Stimulated activated CD4-positive, alpha-beta T cell treated with anti-CD3 and anti-CD28 coated beads, Interleukin-4, amount 100 ng/mL, for 4 hours (primary cell): ENCODE results near the gene ZNF382.
"Not testable (repeated sequence)": the region's sequence is repeated elsewhere in the genome, so short reads cannot be mapped to it uniquely, and the experiment has no call there.

ENCODE experiments used
- DNase-seq, 2 experiments: peaks; one replicate each; pipeline ENCODE4 v3.0.0-alpha.2; 2020

ZNF382 gene

DNA sequence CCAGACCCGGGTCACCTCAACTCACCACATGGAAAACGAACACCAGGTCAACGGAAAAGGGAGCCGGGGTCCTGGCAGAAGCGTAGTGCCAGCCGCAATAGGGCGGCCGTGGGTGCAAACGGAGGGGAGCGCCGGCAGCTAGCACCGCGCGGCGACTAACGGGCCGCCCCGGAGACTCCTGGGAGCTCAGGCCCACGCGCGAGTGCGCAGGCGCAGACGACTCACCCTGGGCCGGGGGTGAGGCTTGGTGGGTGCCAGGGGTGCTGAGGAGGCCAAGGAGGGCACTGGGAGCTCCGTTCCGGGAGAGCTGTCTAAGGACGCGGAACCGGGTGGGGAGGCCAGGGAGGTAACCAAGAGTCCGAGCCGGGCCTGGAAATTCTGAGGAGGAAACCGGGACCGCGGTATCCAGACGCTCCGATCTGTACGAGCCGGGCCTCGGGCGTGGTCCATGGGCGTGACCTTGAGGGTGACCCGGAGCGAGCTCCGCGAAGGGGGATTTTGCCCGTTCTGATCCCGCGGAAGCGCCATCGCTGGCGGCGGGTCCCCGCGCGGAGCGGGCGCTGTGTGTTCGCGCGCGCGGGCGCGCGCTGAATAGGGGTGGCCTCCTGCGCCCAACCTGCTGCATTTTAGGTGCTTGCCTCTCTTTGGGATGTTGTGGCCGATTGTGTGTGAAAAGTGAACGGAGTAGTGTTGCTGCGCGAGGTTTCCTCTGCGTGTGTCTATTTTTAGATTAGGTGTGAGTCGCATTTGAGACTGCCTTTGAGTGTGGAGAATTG lies at the start of gene ZNF382:
TSS of gene ZNF382 (plus strand) at position 213 of the 776 bp plus-strand sequence. CDS start 4,602 bp downstream, outside the sequence.
- DNase-seq = peak; percentile 91 to 93

DNA sequence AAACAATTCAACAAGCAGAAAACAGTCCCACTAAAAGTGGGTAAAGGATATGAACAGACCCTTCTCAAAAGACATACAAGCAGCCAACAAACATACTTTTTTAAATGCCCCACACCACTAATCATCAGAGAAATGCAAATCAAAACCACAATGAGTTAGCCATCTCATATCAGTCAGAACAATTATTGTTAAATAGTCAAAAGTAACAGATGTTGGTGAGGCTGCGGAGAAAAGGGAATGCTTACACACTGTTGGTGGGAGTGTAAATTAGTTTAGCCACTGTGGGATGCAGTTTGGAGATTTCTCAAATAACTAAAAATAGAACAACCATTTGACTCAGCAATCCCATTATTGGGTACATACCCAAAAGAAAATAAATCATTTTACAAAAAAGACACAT lies 40.7 kb upstream of the ZNF382 start:
- no peak for DNase-seq

DNA sequence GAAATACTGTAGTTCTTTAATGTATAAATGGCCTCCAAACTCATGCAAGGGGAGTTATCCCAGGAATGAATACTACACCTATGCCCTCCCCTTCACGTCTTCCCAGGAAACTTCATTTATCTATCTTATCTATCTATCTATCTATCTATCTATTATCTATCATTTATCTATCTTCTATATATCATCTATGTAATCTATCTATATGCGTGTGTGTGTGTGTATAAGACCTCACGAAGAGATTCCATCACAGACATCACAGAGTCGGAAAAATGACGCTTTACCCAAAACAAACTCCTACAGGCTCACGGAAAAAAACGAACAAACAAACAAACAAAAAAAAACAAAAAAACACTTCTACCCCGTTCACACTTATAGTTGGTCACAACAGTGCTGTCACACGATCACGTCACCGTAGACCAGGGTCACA lies 32.5 kb upstream of the ZNF382 start:
- no peak for DNase-seq

DNA sequence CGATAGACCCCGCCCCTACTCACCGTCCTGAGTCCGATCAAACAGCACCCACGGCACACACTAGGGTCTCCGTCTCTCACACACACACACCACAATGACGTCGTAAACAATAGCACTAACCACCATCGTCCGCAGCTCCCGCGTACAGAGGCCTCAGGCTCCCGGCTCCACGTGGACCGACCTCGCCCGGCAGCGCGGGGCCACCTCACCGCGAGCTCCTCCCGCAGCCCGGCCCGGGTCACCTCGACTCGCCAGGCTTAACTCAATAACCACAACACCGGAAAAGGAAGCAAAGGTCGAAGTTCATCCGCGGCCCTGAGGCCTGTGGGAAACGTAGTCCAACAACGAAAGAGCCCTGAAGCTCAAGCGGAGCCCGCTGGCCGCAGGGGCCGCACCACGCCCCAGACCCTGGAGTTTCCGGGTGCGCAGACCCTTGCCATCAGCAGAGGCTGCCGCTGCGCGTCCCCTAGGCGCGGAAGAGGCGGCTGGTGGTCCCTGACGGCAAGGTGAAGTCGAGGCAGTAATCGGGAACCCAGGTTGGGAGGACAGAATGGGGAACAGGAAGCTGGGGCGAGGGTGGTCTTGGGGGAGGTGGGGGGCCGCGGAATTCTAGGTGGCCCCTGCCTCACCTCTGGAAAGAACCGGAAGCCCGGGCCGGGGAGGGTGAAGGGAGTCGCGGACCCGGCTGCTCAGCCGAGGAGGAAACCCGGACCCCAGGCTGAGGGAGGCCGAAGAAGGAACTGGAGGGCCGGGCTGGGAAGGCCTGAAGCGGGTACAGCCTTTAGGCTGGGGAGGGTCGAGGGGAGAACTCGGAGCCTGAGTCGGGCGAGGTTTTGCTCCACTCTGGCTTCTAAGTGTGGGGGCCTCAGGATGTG lies 31.9 kb upstream of the ZNF382 start, which contains the start of gene ZNF529:
TSS of gene ZNF529 (minus strand) at position 273 of the 875 bp plus-strand sequence. CDS start 946 bp downstream, outside the sequence.
- DNase-seq = peak; percentile 72 to 80

DNA sequence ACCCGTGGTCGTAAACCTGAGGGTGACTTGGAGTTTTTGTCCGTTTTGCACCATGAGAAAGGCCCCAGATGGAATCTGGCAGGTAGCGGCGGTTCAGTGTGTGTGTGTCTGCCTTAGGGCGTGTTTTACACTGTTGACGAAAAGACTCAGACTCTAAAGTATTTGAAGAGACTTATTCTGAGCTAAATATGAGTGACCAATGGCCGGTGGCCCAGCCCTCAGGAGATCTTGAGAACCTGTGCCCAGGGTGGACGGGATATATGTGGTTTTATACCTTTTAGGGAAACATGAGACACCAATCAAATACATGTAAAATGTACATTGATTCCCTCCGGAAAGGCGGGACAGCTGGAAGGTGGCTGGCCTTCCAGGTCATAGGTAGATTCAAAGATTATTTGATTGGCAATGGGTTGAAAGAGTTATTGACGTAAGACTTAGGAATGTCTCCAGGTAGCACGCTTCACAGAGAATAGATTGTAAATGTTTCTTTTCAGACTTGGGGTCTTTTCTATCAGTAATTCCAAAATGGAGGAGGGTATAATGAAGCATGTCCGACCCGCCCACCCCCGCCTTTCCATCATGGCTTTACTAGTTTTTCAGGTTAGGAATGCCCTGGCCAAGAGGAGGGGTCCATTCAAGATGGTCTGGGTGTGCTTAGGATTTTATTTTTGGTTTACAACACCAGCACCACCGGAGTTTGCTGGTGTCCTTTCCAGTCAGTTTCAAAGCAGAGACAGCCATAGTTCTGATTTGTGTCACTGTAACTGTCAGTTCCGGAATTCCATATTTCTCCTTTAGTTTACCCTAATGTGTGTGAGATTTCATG lies 31.0 kb upstream of the ZNF382 start:
- DNase-seq = no peak

DNA sequence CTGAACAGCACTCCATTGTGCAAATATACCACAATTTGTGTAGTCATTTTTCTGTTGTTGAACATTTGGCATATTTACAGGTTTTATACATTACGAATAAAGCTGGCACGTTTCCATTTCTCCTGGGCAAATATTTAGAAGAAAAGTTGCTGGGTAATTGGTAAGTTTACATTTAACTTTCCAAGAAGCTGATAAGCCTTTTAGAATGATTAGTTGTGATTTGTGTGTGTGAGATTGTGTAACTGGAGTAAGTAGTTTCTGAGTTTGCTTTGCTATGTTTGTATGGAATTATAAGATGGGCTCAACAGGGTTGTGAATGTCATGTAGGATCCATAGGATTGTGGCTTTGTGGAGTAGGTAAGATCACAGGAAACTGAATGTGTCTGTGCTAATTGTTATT lies 30.4 kb upstream of the ZNF382 start:
- no peak for DNase-seq

DNA sequence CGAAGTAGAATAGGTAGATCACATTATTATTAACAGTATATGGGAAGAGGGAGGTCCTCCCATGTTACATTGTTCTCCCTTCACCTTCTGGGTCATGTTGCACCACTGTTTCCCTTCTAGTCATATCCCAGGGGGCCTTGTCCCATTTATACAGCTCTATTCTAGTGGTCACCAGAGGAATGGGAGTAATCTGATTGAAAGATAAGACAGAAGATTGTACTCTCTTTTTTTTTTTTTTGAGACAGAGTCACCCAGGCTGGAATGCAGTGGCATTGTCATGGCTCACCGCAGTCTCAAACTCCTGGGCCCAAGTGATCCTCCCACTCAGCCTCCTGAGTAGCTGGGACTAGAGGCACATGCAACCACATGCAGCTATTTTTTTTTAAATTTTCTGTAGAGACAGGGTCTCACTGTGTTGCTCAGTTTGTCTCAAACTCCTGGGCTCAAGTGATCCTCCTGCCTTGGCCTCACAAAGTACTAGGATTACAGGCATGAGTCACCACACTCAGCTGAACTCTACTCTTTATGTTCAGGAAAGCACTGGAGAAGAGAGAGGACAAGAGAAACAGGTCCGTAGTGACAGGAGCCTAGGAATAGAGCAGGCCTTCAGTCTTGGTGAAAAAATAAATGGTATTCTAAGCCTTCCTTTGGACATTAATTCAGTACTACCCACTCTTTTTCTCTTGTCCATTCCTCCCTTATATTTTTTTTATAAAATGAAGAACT lies 27.7 kb upstream of the ZNF382 start:
- no peak for DNase-seq

DNA sequence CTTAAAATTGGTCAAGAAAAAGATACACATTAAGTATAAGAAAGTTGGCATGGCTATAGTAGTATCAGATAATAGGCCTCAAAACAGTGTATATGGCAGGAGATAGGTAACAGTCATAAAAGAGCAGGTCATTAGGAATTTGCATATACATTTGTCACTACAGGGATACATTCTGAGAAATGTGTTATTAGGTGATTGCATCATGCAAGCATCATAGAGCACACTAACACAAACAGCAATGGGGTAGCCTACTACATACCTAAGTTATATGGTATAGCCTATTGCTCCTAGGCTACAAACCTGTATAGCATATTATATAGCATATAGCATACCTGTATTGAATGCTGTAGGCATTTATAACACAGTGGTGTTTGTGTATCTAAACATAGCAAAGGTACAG lies 25.9 kb upstream of the ZNF382 start:
- DNase-seq = no peak

DNA sequence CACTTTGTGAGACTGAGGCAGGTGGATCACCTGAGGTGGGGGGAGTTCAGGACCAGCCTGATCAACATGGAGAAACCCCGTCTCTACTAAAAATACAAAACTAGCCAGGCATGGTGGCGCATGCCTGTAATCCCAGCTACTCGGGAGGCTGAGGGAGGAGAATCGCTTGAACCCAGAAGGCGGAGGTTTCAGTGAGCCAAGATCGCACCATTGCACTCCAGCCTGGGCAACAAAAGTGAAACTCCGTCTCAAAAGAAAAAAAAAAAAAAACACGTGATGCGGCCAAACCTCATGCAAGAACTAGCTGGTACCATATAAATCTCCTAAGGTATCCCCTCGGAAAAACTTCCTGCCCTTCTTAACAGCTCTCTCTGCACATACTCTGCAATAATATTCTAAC lies 2.4 kb upstream of the ZNF382 start:
- not testable (repeated sequence) for DNase-seq

DNA sequence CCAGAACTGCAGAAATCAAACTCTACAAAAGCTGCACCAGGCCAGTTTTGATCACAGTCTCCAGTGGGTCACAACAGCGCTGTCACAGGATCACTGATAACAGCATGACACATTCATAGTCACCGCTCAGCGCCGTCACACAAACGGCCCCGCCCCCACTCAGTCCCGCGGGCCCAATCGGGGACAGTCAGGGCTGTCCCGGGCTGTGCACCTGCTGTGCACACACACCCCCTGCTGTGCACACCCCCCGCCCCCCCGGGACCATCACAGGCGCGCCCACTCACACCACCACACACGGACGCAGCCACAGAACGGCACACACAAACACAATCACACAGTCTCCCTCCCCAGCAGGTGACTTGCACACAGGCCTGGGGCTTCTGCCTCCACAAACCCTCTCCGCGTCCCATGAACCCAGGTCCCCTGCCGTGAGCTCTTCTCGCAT lies 435 bp upstream of the ZNF382 start:
- DNase-seq = peak; percentile 85 to 92

DNA sequence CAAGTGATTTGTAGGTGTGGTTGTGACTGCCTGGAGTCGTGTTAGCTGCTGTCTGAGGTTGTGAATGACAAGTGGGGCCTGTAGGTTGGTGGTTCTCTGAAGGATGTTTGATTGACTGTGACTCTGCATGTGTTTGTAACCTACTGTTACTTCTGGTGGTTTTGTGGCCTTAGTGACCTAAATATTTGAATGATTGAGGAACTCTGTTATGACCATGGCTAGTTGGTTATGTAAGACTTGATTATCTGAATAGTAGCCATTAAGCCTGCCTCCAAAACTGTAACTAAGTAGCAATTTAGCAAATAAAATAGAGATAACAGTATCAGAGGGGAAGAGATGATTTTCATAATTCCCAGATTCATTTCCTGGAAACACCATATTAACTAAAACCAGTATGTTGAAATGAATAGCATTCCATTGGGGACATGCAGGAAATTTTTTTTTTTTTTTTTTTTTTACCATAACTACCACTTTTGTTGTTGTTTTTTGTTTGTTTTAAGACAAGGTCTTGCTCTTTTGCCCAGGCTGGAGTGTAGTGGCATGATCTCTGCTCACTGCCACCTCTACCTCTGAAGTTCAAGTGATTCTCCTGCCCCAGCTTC lies 865 bp downstream of the ZNF382 start:
- DNase-seq = no peak

DNA sequence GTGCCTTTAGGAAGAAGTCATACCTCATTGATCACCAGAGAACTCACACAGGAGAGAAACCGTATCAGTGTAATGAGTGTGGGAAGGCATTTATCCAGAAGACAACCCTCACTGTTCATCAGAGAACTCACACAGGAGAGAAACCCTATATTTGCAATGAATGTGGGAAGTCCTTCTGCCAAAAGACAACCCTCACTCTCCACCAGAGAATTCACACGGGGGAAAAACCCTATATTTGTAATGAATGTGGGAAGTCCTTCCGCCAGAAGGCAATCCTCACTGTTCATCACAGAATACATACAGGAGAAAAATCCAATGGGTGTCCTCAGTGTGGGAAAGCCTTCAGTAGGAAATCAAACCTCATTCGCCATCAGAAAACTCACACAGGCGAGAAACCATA lies 21.9 kb downstream of the ZNF382 start:
- no peak for DNase-seq

DNA sequence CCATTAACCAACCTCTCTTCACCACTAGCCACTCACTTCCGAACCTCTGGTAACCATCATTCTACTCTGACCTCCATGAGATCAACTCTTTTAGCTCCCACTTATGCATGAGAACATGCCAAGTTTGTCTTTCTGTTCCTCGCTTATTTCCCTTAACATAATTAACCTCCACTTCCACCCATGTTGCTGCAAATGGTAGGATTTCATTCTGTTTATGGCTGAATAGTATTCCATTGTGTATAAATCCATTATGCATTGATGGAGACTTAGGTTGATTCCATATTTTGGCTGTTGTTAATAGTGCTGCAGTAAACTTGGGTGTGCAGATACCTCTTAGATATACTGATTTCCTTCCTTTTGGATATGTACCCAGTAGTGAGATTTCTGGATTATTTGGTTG lies 30.2 kb downstream of the ZNF382 start:
- DNase-seq = no peak

DNA sequence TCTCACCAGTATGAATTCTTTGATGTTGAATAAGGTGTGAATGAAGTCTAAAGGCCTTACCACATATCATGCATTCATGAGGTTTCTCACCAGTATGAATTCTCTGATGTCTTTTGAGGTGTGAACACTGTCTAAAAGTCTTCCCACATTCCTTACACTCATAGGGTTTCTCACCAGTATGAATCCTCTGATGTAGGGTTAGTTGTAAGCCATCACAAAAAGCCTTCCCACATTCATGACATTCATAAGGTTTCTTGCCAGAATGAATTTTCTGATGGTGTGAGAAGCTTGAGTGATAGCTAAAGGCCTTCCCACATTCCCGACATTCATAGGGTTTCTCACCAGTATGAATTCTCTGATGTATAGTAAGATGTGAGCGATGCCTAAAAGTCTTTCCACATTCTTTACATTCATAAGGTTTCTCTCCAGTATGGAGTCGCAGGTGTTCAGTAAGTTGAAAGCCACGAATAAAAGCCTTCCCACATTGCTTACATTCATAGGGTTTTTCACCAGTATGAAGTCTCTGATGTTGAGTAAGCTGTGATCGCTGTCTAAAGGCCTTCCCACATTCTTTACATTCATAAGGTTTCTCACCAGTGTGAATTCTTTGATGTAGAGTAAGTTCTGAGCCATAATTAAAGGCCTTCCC lies 33.9 kb downstream of the ZNF382 start:
- no peak for DNase-seq

DNA sequence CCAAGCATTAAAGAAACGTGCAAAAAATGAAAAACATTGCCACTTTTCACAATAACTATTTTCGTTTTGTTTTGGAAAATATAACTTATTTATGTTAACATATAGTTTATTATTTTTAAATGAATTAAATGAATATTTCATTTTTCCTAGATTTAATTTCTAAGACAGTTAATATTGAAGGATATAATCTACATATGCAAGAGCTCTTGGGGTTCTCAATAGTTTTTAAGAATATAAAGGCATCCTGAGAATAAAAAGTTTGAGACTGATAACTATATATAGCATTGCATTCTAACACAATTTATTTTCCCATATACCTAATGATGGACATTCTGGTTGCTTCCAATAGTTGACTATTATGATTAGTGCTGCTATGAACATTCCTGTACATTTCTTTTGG lies 41.6 kb downstream of the ZNF382 start:
- DNase-seq = no peak

DNA sequence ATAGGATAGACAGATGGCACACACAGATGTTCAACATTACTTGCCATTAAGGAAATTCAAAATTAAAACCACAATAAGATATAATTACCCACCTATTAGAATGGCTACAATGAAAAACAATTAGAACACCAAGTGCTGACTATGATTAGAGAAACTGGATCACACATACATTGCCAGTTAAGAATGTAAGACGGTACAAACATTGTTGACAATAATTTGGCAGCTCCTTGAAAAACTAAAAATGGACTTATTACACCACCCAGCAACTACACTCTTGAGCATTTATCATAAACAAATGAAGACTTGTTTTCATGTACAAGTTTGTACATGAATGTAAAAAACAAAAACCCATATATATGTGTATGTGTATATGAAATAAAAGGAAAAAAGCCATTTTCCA lies 47.8 kb downstream of the ZNF382 start:
- no peak for DNase-seq

DNA sequence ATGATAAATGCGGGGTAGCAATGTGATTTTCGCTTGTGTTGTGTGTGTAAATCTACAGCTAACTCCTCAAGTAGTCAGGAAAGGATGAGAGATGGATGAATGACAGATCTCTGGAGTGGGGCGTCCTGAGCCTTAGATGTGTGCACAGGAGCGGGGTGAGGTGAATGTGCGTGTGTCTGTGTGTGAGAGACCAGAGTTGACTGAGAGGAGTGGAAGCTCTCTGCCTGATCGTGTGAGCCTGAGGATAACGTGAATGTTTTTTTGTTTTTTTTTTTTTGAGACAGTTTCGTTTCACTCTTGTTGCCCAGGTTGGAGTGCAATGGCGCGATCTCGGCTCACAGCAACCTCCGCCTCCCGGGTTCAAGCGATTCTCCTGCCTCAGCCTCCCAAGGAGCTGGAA lies 60.7 kb downstream of the ZNF382 start:
- DNase-seq = no peak

DNA sequence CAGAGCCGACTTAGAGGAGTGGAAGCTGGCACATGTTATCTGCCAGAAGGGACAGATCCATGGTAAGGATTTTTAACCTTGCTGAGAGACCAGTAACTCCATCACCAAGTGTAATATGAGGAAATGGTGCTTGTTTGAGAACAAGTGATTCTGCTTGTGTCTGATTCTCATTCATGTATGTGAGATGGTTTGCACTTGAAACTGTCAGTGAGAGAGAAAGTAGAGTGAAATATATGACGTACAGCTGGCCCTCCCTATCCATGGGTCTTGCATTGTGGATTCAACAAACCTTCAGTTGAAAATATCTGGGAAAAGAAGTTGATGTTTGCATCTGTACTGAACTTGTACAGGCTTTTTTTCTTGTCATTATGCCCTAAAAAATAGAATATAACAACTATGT lies 63.5 kb downstream of the ZNF382 start:
- DNase-seq = no peak

DNA sequence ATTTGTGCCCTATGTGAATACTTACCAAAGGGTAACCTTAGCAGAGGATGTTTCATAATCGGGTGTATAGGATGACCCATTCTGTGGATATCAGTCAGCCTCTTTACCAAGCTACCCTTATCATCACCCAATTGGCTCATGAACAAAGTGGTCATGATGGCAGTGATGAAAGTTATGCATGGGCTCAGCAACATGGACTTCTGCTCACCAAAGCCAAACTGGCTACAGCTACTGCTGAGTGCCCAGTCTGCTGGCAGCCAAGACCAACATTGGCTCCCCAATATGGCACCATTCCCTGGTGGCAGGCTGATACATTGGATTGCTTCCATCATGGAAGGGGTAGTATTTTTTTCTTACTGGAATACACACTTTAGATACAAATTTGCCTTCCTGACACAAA lies 67.3 kb downstream of the ZNF382 start:
- no peak for DNase-seq

DNA sequence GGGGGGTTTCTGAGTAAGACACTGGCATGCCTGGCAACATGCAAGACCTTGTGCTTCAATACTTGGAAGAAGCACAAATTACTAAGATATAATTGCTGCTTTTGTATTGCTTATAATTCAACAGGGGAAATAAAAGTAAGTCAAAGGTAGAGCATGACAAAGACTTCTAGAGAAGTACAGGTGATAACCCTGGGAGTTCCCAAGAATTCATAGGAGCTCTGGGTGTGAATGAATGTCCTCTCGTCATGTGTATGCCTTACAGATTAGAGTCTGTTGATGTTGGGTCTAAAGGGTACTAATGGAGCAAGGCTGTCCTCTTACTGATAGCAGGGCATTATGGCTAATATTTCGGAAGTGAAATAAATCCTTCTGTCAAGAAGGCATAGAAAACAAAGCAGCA lies 69.1 kb downstream of the ZNF382 start:
- DNase-seq = no peak

DNA sequence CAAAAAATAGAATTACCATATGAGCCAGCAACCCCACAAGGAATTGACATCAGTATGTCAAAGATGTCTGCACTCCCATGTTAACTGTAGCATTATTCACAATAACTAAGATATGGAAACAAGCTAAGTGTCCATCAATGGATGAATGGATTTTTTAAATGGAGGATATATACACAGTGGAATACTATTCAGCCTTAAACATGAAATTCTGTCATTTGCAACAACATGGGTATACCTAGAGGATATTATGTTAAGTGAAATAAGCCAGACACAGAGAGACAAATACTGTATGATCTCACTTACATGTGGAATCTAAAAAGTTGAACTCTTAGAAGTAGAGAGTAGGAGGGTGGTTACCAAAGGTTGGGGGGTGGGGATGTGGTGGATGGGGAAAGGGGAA lies 74.3 kb downstream of the ZNF382 start:
- no peak for DNase-seq
